Thyroid gland (tissue), 4 donors: ENCODE measurements around the gene TMEM125. TPM values are rescaled to one million over a fixed set of nuclear protein-coding genes. Genes with fewer than 3 reads are reported as not detected.

Experiments
- DNase-seq, 2 donors: peaks; one replicate each; pipeline ENCODE4 v3.0.0-alpha.2; 2019
- H3K27ac ChIP-seq, 3 donors: fragments of 200-600 bp; sonication (generic); 1 replicate in 2 of 3; 2 replicates in 1 of 3; pipeline ENCODE4 v1.5.1; 2016 to 2019; ENCODE audit warnings: mild to moderate bottlenecking in 1 of 3, moderate library complexity in 1 of 3
- H3K27me3 ChIP-seq: fragments of 200-600 bp; sonication (generic); one replicate; pipeline ENCODE4 v1.5.1; 2019
- H3K36me3 ChIP-seq, 2 donors: fragments of 200-600 bp; sonication (generic); one replicate each; pipeline ENCODE4 v1.5.1; 2016 to 2019
- H3K4me1 ChIP-seq, 2 donors: fragments of 200-600 bp; sonication (generic); one replicate each; pipeline ENCODE4 v1.5.1; 2017 to 2019
- H3K4me3 ChIP-seq, 3 donors: fragments of 200-600 bp; sonication (generic); replicated peaks in 1 of 3; 1 replicate in 2 of 3; 2 replicates in 1 of 3; pipeline ENCODE4 v1.5.1; 2016; ENCODE audit warnings: mild to moderate bottlenecking in 1 of 3
- H3K9me3 ChIP-seq: fragments of 200-600 bp; sonication (generic); one replicate; pipeline ENCODE4 v1.5.1; 2017
- CTCF ChIP-seq, 6 experiments: fragments of 200-600 bp in 3 of 6; fragments of 450-650 bp in 3 of 6; sonication (generic) in 3 of 6; IDR thresholded peaks; one replicate each; pipeline ENCODE4 v1.5.1; 2016 to 2019; ENCODE audit warnings: antibody characterized with exemption in 6 of 6, mild to moderate bottlenecking in 2 of 6, inconsistent platforms in 1 of 6, moderate library complexity in 1 of 6
- POLR2A ChIP-seq, 2 donors: fragments of 450-650 bp; IDR thresholded peaks; one replicate each; pipeline ENCODE4 v1.6.1; 2017; ENCODE audit warnings: antibody characterized with exemption in 2 of 2, mild to moderate bottlenecking in 2 of 2, moderate library complexity in 1 of 2
- WGBS, 2 donors: methylation state at CpG; one replicate each; pipeline ENCODE4 v1.1.5; 2017; 5-methylcytosine and 5-hydroxymethylcytosine counted together
- intact Hi-C: fragments of 100-400 bp; cut with DNase I; formaldehyde crosslinking; loops from one replicate; pipeline ENCODE4 v1.15.1; 2023
- total RNA-seq, 4 donors: library from RNA; depleted of rRNA; stranded (reverse); fragments of >200 nt; gene quantifications; one replicate each; pipeline ENCODE4 v1.2.3, GENCODE V29; 2016

TMEM125 gene
- total RNA-seq, 4 donors from 2014 or later: 50.8 to 127 (median 89.8) TPM

- DNase-seq: peak; percentile 98
- Histone ChIP-seq H3K27me3 (no peaks in the 10 kb centered on the region), H3K27ac (peak within 1 kb of the TSS; percentile 40 to 91 (median 79)), H3K4me1 (peaks cover 13 to 23% of the 10 kb centered on the region in 2 donors), H3K36me3 (no peaks in the 10 kb centered on the region), H3K4me3 (peak within 1 kb of the TSS in 2 of 3 donors; percentile 35 to 40), H3K9me3 (no peaks in the 10 kb centered on the region)
- intact Hi-C loops: no loop called here
- TF ChIP-seq POLR2A (IDR thresholded peaks at IDR 0.05): peak in 1 of 2 donors; percentile 93
- peak in 4 of 6 experiments; percentile 43 to 61 (median 51) for TF ChIP-seq CTCF (IDR thresholded peaks at IDR 0.05)
- WGBS, 2 donors: 17 to 23% methylated on average over 19 of the region's 19 CpGs
Measured at GRCh38 chr1:43285269-43285990, 15.6 kb downstream of the TMEM125 start, which contains the start of gene C1orf210. Gene C1orf210, minus strand, starts transcription at chr1:43285581. Its CDS starts 2,311 bp downstream, at chr1:43283270.

- Histone ChIP-seq H3K27ac (peak overlapping the region; percentile 40 to 91 (median 79)), H3K4me1 (peaks cover 13 to 28% of the 10 kb centered on the region in 2 donors), H3K9me3 (no peaks in the 10 kb centered on the region), H3K36me3 (no peaks in the 10 kb centered on the region), H3K4me3 (peak overlapping the region in 1 of 3 donors; percentile 40), H3K27me3 (no peaks in the 10 kb centered on the region)
- TF ChIP-seq CTCF (IDR thresholded peaks at IDR 0.05): no peak
- TF ChIP-seq POLR2A (IDR thresholded peaks at IDR 0.05): no peak
- intact Hi-C loops: no loop called here
- no peak for DNase-seq
- 89 to 91% methylated on average over 11 of the region's 11 CpGs for WGBS, 2 donors
Measured at GRCh38 chr1:43286115-43286514, 16.3 kb downstream of the TMEM125 start.

- 95 to 97% methylated on average over 5 of the region's 5 CpGs for WGBS, 2 donors
- H3K4me1 ChIP-seq: peaks cover 13 to 28% of the 10 kb centered on the region in 2 donors
- no peak for DNase-seq
- H3K27me3 ChIP-seq: no peaks in the 10 kb centered on the region
- intact Hi-C loops: no loop called here
- TF ChIP-seq POLR2A (IDR thresholded peaks at IDR 0.05): no peak
- TF ChIP-seq CTCF (IDR thresholded peaks at IDR 0.05): no peak
- H3K9me3 ChIP-seq: no peaks in the 10 kb centered on the region
- H3K4me3 ChIP-seq: no peak overlapping the region
- peak overlapping the region; percentile 40 to 91 (median 79) for H3K27ac ChIP-seq
- no peaks in the 10 kb centered on the region for H3K36me3 ChIP-seq
Measured at GRCh38 chr1:43286533-43286932, 16.8 kb downstream of the TMEM125 start.

- intact Hi-C loops: no loop called here
- 90 to 91% methylated on average over 9 of the region's 9 CpGs for WGBS, 2 donors
- Histone ChIP-seq H3K4me3 (no peak overlapping the region), H3K9me3 (no peaks in the 10 kb centered on the region), H3K36me3 (no peaks in the 10 kb centered on the region), H3K4me1 (peaks cover 19 to 40% of the 10 kb centered on the region in 2 donors), H3K27me3 (no peaks in the 10 kb centered on the region), H3K27ac (peak overlapping the region in 2 of 3 donors; percentile 20 to 44)
- TF ChIP-seq POLR2A (IDR thresholded peaks at IDR 0.05) (no peak), CTCF (IDR thresholded peaks at IDR 0.05) (no peak)
- no peak for DNase-seq
Measured at GRCh38 chr1:43288058-43288784, 18.4 kb downstream of the TMEM125 start.
